ENCODE measurements around the gene FGF14.
"Not testable (repeated sequence)": the region's sequence is repeated elsewhere in the genome, so short reads cannot be mapped to it uniquely, and the experiment has no call there.

FGF14 gene

DNA sequence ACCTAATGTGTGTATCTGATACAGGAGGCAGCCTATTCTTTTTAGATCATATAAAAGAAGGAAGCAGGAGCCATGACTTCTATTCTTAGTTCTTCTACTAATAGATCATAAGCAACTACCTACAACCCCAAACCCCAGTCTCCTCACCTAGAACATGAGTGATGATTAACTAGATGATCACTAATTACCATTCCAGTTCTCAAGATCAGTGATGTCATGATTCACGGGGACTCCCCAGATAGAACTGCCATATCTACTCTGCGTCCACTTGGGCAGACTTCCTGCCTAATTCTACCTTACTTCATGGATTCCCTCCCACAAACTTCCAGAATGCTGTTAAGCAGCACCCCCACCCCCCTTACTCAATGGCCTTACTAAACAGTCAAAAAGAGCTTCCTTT is 380.1 kb downstream of the FGF14 start:
- no peak for DNase-seq

DNA sequence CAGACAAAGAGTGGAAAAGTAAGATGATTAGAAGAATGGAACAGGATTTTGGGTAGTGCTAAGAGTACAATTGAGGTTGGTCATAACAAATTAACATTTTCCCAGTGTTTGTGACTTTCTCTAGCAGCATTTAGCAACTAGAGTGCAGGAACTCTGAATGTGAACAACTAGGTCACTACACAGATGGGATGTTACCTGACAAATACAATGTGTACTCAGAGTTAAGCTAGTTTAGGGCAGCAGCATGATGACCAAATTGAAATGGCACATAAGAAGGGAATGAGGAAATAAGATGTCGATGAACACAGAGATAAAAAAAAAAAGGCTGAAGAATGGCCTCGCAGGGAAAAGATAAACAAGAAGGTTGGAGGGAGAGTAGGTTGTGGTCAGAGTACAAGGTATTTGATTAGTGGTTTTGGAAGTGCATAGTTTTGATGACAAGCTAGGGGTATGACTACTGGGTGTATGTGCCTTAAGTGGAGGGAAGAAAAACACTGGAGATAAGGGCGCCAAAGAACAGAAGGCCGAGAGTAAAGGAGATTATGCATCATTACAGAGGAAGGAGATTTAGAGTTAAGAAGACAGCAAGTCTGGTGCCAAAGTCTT is 381.1 kb downstream of the FGF14 start:
- DNase-seq = no peak

DNA sequence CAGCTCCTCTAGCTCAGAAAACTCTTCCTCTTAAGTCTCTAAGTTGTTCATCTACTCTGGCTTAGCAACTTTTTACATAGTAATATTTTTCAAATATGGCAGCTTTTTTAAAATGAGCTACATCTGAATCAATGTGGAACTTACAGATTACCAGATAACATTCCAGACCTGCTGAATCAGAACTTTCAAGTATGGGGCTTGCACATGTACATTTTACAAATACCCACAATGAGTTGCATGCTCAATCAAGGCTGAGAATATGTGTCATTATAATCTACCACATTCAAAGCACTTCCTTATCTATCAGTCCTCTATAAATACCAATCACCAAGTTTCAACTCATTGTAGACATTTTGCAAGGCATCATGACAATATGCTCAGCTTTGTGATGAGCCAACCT is 383.1 kb downstream of the FGF14 start:
- DNase-seq = no peak

DNA sequence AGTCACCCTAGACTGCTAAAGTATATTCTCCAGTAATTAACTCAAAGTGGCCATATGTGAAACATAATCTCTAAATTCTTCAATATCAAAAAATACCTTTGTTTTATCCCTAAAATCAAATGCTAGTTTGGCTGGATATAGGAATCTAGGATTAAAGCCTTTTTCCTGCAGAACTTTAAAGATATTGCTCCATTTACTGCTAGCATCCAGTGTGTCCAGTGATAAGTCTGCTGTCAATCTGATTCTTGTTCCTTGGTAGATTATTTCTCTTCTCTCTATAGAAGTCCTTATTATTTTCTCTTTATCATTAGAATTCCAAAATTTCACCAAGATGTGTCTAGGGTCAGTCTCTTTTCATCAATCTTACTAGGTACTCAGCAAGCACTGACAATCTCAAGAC is 384.6 kb downstream of the FGF14 start:
- no peak for DNase-seq

DNA sequence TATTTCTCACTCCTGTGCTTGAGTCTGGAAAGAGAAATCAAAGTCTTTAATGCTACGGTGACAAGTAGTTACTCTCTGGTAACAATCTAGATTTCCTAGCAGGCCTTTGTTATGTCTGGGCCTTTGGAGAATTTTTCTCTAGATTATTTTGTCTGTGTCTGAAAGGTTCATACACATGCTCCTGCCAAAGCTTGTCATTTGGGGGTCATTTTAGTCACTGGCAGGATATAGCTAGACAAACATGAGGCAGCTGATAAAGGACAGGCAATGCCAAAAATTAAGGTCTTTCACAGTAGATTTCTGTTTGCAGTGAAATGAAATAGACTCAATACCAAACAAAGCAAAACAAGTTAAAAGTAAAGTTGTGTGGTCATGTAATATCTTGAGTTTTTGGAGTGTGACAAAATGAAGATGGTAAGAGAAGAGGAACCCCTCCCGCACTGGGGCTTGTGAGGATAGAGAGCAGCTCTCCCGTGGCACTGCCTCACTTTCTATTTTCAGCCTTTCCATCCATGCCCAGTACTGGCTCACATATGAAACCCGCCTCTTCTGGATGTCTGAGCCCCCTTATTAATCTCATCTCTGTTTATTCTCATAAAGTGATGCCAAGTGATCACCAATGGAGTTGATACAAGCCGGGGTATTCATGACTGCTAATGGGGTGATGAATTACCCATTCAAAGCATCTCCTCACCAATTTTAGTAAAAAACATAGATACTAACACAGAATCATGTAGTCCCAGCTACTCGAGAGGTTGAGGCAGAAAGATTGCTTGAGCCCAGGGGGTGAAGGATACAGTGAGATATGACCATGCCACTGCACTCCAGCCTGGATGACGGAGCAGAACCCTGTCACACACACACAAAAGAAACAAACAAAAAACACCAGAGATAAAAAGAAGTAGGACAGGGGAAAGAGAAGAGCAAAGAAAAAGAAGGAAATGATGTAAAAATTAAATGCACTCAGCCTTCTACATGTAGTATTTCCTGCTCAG is 389.3 kb downstream of the FGF14 start:
- no peak for DNase-seq

DNA sequence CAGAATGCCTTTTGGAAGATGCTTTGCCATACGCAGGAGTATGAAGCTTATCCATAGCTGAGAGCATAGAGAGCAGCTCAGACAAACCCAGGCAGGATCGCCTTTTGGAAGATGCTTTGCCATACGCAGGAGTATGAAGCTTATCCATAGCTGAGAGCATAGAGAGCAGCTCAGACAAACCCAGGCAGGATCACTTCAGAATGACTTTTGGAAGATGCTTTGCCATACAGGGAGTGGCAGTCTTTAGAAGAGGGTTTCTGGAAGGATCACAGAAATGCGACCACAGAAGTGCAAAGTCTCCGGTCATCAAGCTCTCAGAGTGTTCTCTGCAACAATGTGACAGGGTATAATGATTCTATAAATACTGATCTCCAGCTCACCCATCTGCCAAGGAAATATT is 390.4 kb downstream of the FGF14 start:
- not testable (repeated sequence) for DNase-seq

DNA sequence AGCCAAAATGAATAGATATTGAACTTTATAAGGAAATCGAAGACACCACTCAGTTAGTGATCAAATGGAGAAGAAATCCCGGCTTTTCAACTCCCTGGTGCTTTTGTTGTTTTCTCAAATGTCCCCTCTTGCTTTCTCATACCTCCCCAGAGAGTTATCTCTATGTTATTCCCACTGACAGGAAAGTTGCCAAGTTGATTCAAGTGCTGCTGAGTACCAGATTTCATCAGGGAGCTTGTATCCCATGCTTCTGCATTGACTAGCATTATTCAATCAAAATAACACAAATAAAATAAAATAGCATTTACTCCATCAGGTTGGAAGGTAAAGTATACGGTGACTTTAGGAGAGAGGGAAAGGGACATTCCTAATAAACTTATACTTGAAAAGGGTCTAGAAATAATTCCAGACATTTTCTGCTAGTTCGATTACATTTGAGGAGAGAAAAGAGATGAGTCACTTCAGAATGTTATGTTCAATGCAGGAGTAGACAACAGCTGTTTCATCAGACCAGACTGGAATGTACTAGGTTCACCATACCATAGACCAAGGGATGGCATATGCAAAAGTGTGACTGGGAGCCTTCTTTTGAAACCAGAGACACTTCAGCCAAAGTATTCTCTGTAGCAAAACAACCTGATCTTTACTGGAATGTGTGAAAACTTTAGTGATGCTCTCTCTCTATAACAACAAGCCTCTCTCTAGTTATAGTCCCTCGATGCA is 397.8 kb downstream of the FGF14 start:
- no peak for DNase-seq

DNA sequence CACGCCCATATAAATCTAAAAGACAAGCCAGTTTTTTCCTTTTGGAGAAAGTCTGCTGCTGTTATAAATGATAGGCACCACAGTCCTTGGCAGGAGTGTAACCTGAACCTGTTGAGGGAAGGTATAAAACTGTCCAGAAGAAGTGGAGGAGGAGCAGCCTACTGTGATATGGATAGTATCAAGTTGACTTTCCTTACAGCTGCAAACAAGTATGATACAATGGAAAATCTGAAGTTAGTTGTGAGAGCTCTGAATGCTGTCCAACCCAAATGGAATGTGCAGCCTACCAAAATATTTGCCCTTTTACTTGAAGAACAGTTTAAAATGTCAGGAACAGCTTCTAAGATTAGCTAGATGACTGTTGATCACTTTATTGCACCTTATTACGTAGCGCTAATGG is 399.6 kb downstream of the FGF14 start:
- no peak for DNase-seq

DNA sequence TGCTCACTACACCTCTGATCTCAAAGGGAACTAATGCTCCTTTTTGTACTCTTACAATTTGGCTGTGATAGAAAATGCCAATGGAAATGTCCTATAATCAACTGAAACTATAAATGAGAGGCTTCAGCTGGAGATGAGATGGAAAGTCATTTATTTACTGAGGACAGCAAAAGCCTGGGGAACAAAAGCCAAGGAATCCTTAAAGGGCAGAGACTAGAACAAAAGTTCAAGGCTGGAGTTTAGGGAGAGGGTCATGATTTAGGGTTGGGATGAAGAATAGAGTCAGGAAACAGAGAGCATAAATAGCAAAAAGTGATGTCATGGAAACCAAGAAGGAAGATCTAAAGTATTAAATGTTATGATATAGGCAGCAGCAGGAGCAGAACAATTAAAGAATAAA is 401.1 kb downstream of the FGF14 start:
- no peak for DNase-seq

DNA sequence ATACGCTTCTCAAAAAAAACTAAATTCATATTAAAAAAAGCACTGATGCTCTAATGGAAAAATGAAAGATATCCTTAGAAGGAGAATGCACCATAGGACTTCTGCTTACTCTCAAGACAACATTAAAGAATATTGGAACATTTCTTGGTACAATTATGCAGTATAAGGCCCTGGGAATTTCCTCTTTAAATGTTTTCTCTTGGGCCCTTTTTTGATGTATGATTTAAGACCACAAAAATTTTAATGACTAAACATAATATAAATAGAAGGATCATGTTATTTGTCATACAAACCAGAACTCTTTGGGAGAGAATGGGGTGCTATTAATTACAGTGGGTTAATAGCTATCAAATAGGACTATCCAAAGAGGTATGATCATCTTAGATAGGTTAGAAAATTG is 403.7 kb downstream of the FGF14 start:
- no peak for DNase-seq

DNA sequence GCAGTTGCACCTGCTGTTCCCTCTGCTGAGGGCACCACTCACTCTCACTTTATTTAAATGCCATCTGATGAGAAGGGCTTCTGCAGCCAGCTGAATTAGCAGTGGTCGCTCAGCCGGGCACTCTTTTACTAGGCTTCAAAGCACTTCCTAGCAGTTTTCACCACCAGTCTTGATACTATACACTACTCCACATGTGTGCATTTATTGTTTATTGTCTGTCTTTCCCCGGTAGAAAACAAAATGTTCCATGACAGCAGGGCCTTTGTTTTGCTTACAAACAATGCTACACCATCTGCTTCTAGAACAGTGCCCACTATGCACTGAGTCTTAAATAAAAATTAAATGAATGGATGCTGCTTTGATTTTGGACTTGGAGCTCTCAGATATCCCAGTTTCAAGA is 404.9 kb downstream of the FGF14 start:
- DNase-seq = no peak

DNA sequence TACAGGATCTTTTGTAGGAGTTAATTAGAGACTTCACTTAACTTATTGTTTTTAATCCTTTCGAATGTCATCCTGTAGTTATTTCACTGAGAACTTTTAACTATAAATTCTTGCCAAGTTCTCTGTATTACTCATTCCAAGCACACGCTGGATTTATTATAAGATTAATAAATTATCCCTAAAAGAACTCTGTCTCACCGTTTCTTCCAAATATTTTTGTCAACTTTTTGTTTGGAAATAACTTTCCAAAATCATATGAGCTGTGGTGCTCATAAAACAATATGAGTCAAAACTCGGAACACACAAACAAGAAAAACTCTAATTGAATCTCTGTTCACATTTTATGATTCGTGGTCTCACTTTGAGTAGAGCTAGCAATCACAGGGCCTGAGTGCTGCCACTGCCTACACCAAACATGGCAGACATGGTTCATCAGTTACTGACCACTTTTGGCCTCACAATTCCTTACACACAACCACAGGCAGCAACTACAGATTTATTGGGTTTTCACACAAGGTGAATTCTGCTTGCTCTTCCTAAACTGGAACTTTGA is 412.0 kb downstream of the FGF14 start:
- DNase-seq = no peak

DNA sequence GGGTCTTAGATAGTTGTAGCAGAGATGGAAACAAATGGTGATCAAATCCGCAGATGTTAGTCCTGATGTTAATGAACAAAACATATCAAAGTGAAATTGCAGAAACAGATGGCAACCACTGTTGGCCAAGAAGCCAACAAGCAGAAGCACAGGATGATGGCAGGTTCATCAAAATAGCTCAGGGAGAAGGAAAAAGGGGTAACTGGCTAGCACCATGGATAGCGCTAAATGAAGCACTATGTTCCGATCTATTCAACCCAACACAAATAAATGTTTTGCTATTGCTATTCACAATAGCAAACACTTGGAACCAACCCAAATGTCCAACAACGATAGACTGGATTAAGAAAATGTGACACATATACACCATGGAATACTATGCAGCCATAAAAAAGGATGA is 413.7 kb downstream of the FGF14 start:
- no peak for DNase-seq

DNA sequence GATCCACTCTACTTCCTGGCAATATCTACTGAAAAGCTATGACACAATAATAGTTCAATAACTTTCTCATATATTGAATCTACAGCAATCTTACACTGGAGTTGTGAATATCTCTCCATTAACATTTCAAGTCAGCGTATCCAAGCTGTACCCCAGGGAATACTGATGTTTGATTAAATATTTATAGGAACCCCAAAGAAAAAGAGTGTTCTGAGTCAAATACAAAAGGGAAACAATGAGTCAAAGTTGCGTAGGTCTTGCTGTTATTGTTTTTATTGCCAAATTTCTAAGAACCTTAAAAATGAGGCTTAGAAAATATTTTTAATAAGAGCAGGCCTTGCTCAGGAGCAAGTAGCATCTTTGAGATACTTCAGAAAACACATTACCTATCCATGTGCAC is 415.5 kb downstream of the FGF14 start:
- DNase-seq = no peak

DNA sequence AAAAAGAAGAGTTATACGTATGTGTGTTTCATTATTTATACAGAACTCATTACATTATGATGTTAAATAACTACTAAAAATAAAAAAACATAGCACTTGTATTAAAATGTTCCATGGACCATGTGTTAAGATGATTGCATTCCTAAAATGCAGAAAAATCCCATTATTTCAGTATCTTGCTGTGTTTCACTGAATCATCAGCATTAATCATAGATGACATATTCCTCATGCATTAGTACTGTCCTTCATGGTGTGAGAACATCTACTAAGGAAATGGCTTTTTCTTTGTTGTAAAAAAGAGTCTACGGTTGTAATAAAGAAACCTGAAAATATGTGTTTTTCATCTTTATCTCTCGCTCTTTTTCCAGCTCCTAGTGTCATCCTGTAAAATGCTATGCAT is 416.5 kb downstream of the FGF14 start:
- DNase-seq = no peak

DNA sequence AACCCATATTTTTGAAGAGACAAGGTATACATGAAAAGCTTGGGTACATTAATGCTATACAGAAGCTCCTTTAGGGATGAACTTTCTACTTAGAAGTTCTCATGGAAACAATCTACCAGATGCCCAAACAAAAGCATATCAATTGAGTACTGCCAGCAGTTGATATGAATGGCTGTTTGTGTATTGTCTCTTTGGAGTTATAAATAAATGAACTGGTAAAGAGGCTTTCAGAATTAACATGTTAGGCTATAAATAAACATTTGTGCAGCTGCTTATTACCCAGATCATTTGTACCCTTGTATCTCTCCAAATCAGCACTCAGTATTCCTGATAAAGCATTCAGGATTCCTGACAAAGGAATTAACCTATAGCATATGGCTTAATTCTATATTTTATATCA is 418.9 kb downstream of the FGF14 start:
- no peak for DNase-seq

DNA sequence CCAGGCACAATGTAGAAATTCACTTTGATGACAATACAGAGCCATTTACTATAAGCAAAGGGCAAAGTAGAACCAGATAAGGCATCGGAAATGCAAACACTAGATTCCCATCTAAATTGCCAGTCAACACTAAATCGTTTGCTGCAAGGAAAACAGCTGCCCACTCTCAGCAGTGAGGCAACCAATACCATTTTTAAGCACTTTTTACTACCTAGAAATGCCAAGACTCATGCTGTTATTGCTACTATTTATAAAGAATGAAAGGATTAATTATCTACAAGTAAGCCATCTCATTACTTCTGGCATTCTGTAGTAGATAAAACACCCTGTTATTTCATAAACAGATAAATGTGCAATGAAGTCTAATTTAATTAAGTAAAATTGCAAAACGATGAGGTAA is 422.0 kb downstream of the FGF14 start:
- DNase-seq = no peak

DNA sequence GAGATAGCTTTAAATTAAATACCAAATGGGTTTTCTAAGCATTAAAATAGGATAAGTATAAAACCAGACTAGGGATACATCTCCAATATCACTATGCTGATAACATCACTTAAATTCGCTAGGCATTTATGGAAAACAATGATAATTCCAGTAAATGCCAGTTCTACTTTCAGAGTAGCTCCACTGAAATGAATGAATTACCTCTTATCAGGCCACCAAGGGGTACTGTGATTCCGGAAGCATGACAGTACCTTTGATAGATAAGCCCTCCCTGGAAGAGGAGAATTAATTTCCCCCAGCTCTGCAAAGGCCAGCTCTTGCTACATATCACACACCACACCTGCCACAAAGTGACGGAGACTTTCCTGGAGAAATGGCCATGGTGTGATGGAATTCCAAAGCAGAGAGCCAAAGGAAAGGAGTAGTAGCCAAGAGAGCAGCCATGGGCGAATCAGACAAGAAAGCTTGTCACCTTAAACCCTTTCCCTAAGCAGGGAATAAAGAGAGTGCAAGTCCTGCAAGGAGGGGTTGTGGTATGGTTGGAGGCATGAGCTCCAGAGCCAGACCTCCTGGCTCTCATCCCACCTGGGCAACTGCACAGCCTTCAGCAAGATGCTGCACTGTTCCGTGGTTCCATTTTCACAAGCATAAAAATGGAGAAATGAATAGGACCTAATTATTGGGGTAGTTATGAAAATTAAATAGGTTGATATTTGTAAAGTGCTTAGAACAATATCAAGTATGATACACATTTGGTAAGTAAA is 423.1 kb downstream of the FGF14 start:
- DNase-seq = no peak

DNA sequence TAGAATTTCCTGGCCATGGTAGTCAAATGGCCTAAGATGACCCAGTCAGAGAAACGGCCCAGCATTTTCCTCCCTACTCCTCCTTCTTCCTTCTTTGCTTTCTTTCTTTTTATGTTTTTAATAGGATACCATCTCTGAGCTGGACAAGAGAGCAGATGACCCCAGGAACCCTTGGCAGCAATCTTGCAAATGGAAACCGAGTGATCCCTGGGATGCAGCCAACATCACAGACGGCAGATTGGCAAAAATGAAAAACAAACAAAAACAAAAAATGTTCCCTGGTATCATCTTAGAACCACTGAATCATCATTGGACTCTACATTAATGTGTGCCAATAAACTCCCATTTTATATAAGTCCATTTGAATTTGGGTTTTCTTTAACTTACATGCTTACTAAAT is 424.4 kb downstream of the FGF14 start:
- no peak for DNase-seq

DNA sequence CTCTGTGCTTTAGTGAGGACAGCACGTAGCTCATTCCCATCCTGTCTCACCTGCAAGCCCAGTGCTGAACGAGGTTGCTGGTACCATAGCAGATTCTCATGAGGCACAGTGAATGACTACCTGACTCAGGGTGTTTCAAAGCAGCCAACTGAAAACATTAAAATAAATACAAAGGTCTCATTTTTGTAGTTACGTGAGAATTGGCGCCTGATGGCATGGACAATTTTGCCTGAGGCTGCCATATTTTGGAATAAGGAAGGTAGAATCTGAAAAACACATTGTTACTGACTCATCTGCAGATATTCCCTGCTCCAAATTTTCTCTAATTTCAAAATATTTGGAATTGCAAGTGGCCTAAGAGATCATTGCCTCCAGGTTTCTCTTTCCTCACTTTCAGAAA is 429.7 kb downstream of the FGF14 start:
- DNase-seq = no peak

DNA sequence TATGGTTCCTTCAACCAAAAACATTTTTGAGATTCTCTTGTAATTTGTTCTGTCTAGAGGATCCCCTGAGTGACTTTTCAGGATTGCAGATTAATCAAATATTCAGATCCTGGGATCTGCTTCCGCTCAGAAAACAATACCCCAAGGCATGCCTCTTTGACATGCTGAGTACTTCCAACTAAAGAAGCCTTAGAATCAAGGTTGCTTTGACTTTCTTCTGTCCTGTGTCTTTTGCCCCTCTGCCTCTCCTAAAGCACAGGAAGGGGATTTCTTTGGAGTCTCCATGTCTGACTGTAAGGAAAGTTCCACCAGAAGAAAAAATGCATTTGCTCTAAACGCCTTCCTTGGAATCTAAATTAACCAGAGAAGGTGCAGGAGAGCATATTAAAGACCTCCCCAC is 431.5 kb downstream of the FGF14 start:
- no peak for DNase-seq

DNA sequence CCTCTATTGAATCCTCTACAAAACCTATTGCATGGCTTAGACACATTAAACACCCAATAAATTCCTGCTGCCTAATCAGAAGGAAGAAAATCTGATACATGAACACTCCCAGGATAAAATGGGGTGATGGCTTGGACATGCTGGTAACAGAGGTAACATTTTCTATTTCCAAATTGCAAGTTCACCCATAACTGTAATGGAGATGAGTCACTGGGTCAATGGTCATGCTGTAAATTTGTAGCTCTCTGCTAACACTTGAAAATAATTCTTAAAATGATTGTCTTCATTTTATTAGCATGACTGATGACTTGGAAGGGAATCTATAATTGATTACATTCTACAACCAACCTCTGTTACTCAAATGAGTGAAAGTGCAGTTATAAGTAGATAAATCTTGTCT is 434.1 kb downstream of the FGF14 start:
- no peak for DNase-seq

DNA sequence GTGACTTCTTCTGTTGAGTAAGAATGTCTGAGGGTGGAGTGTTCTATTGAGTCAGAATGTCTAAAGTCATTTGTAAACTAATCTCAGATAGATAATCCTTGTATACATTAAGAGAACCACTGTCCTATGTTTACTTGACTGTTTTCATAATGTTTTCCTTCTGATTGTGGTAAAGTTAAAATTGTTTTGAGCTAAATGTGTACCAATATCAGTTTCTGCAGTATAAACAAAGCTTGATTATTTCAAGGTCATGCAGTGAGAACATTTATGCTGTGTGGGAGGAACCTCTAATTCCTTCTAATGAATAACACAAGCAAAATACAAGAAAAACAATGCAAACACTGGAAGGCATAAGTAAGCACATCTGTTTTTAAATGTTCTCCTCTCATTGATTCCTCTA is 434.6 kb downstream of the FGF14 start:
- no peak for DNase-seq
